Stimulated activated CD8-positive, alpha-beta memory T cell treated with anti-CD3 and anti-CD28 coated beads, Interleukin-15, amount 100 ng/mL, for 1 hour (primary cell): ENCODE measurements around the gene DPF3.

ENCODE experiments used
- DNase-seq: peaks from one replicate; pipeline ENCODE4 v3.0.0-alpha.2; 2020; ENCODE audit warnings: low read depth

The DPF3 gene

DNA sequence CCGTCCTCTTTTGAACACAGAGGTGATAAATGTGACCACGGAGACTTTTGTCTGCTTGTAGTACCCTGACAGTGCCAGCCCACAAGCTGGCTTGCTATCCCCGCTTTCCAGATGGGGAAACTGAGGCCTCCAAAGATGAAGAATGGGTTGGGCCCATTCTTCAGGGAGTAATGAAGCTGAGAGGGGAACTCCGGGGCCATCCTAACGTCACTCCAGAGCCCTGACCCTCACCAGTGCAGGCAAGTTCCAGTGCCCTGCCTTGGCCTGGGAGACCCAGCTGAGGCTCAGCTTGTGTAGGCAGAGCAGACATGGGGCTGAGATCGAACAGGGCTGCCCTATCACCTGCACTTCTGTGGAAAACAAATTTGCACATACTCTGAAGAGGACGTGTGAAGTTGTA, 277.1 kb downstream of the DPF3 start:
- DNase-seq, result no peak

DNA sequence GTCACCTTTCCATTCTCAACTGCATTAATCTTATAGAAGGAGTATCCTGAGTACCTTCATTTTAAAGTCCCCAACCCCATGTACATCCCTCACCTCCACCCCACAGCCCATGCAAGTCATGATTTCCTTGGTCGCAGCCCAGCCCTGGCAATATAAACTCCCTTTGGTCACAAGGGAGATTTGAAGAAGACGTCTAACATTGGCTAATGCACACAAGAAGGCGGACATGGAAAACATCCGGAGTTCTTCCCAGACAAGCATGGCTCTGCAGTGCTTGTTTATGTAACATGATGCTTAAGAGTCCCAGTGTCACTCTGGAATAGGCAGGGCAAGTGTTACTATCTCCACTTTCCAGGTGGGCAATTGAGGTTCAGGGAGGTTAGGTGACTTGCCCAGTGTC, 277.6 kb downstream of the DPF3 start:
- DNase-seq, result no peak

GRCh38 chr14:72615451-72616121, 278.3 kb downstream of the DPF3 start:
- no peak for DNase-seq

DNA sequence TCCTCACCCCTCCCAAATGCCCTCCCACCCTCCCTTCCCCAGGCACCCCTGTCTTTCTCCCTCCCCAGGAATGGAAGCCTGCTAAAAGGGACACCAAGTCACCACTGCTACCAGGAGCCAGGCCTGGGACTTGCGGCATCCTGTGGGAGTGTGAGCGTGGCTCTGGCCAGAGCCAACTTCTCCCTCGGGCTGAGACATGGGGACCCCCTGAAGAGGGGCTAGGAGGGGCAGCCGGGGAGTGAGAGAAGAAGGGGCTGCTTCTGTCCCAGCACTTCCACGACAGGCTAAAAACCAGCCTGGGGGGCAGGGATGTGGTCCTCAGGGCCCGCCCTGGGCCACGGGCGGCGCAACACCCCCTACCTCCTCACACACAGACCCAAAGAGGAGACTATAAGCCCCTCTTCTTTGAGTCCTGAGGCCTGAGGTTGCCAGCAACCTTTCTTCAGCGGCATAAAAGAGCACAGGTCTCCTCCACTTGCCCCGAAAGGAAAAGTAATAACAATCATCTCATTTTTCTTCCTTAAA, 278.9 kb downstream of the DPF3 start:
- no peak for DNase-seq

GRCh38 chr14:72614365-72614764, 279.5 kb downstream of the DPF3 start:
- no peak for DNase-seq

- no peak for DNase-seq
Observed at GRCh38 chr14:72613975-72614319, 280.0 kb downstream of the DPF3 start.

DNA sequence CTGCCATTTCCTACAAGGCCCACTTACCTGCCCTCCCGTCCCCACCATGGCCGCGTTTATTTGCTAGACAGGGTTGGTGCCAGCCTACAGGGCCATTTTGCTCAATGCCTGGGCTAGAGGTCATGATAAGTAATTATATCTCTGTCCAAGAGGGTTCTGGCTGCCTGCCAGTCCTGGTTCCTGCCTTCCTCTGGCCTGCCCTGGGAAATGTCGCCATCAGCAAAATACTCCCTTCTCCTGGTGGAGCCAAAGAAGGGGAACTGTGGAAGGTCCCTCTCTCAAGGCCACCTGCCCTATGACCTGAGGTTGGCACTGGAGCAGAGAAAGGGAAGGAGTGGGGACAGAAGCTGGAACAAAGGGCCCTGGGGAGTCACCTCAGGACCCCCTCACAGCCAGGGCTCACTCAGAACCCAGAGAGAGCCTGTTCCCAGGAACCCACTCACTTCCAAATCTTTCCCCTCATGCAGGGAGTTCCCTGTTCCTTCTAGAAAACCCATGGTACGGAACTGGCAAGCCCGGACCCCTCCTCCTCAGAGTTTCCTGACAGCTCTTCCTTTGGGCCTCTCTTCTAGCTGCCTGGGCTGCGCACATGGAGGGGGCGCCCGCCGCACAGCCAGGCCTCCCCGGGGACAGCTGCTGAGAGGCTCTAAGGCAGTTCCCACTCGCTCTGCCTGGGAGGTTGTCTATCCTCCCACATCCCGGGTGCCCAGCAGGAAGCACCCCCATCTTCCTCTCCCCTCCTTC, 280.5 kb downstream of the DPF3 start:
- DNase-seq, result no peak

GRCh38 chr14:72612041-72612440, 281.9 kb downstream of the DPF3 start:
- no peak for DNase-seq

- DNase-seq, result no peak
Observed at GRCh38 chr14:72611506-72611905, 282.4 kb downstream of the DPF3 start.

DNA sequence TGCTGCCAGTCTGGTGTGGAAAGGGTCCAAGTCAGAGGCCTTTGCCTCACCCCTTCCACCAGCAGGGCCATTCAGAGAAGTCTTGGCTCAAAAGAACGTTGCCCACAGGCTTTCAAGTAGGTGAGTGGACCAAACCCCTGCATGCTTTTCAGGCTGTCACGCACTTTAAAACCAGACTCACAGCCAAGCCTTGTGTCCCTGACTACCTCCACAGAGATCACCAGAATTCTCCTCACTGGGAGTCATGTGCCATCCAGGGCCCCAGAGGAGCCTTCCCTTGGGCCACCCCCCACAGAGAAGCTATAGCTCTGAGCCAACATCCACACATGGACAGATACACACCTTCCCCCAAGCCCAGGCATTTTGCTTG, 283.1 kb downstream of the DPF3 start:
- DNase-seq, result no peak

GRCh38 chr14:72610096-72610830, 283.6 kb downstream of the DPF3 start:
- no peak for DNase-seq

DNA sequence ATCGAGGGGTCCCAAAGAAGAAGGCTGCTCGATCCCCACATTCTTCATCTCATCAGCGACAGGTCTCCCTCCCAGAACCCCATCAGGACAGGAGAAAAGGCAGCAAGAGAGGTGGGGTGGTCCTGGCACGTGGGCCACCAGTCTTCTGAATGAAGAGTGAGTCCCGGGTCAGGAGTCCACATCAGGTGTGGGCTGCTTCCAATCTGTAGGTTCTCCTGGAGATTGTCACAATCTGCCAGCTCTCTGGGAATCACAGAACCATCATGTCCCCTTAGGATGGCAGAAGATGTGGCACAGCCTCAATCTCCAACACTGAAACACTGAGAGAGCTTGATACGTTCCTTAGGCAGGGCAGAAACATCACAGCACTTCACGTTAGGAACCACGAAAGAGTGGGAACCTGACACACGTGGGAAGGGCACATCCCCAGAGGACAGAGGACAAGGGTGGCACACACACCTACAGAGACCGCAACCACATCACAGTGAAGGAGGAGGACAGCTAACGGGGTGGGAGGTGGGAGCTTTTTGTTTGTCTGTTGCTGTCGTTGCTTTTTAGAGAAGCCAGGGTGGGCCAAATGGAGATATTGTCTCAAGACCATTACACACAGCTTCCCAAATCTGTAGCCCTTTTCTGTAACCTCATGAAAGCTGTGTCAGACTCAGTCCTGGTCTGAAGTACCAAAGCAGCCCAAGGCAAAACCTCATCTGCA, 284.5 kb downstream of the DPF3 start:
- DNase-seq, result no peak

- no peak for DNase-seq
Observed at GRCh38 chr14:72608391-72609204, 285.3 kb downstream of the DPF3 start.

DNA sequence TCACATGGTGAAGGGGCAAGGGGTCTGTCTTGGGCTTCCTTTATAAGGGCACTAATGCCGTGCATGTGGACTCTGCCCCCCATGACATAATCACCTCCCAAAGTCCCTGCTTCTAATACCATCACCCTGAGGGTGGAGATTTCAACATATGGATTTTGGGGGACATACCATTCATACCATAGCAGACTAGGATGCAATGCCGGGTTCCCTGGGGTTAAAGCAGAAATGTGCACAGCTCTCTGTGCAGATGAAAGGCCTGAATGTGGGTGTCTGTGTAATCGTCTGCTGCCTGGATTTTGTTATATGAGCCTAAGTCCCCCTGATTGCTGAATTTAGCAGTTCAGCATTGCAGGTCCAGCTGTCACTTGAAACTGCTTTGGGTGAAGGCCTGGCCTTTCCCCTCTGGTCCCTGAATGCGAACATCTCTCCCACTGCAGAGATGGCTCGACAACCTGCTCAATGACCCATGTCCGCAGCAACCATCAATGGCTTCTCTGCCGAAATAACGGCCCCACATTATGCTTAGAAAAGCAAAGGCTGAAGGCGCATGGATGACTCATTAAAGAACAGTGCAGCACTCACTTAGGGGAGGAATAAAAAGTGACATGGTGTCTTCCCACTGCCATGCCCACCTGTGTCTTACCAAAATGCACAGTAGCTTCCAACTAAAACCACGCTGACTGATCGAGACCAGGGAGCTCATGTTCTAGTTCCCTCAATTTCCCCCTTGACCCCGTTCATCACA, 286.3 kb downstream of the DPF3 start:
- DNase-seq, result no peak

DNA sequence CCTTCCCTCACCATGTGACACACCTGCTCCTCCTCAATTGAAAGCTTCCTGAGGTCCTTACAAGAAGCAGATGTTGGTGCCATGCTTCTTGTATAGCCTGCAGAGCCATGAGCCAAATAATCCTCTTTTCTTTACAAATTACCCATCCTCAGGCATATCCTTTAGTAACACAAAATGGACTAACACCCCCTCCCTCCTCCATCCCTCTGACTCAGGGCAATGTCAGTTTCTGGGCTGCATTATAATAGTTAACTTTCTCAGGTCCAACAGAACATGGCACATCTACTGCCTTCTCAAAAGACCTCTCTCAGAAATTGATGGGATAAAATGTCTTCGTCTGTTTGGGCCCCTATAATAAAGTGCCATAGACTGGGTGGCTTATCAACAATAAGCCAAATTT, 287.0 kb downstream of the DPF3 start:
- DNase-seq, result no peak

- no peak for DNase-seq
Observed at GRCh38 chr14:72605921-72606220, 288.0 kb downstream of the DPF3 start.

- DNase-seq, result no peak
Observed at GRCh38 chr14:72605096-72605920, 288.6 kb downstream of the DPF3 start.

DNA sequence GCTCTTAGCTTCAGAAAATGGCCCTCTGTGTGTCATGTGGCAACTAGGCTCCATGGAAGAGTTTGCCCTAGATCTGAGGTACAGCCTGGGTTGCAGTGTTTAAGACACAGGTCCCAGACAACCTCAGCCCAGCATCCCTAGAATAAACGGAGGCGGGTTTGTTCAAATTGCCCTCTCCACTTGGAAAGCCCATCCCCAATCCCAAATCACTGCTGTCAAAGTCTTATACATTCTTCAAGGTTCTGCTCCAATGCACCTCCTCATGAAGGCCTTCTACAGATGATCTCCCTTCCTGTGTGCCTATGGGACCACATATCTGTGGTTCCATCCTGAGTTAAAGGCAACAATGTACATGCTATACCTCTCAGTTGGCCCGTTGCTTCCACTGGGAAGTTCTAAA, 289.8 kb downstream of the DPF3 start:
- DNase-seq, result no peak

GRCh38 chr14:72603639-72604038, 290.3 kb downstream of the DPF3 start:
- DNase-seq, result no peak
